Subcutaneous abdominal adipose tissue (tissue), 5 donors: ENCODE results near the gene CASP14.
"Not testable (repeated sequence)": the region's sequence is repeated elsewhere in the genome, so short reads cannot be mapped to it uniquely, and the experiment has no call there.

Experiments used
- H3K27ac ChIP-seq: one replicate; pipeline ENCODE4 v1.7.0; 2013; ENCODE audit warnings: low read depth, mild to moderate bottlenecking, inconsistent platforms, low read length, moderate library complexity
- H3K27me3 ChIP-seq, 5 donors: one replicate each; pipeline ENCODE4 v1.7.0; 2013; ENCODE audit warnings: low read length in 5 of 5, inconsistent platforms in 1 of 5; ENCODE audit not compliant: control insufficient read depth in 5 of 5, insufficient read depth in 4 of 5
- H3K36me3 ChIP-seq, 5 donors: one replicate each; pipeline ENCODE4 v1.7.0; 2013; ENCODE audit warnings: low read length in 5 of 5; ENCODE audit not compliant: control insufficient read depth in 5 of 5, insufficient read depth in 5 of 5
- H3K4me1 ChIP-seq, 5 donors: one replicate each; pipeline ENCODE4 v1.7.0; 2013; ENCODE audit warnings: low read length in 5 of 5, mild to moderate bottlenecking in 3 of 5, moderate library complexity in 1 of 5; ENCODE audit not compliant: control insufficient read depth in 5 of 5, insufficient read depth in 5 of 5
- H3K4me3 ChIP-seq, 5 donors: one replicate each; pipeline ENCODE4 v1.7.0; 2013; ENCODE audit warnings: low read length in 5 of 5, low read depth in 1 of 5
- H3K9ac ChIP-seq, 5 donors: one replicate each; pipeline ENCODE4 v1.7.0; 2013; ENCODE audit warnings: low read length in 5 of 5, mild to moderate bottlenecking in 4 of 5, moderate library complexity in 3 of 5
- H3K9me3 ChIP-seq, 5 donors: one replicate each; pipeline ENCODE4 v1.7.0; 2013; ENCODE audit warnings: low read length in 5 of 5; ENCODE audit not compliant: control insufficient read depth in 5 of 5
- donor health status: healthy.
- donor health status: healthy.
- donor health status: healthy.
- donor health status: healthy.
- donor health status: healthy.

The CASP14 gene

DNA sequence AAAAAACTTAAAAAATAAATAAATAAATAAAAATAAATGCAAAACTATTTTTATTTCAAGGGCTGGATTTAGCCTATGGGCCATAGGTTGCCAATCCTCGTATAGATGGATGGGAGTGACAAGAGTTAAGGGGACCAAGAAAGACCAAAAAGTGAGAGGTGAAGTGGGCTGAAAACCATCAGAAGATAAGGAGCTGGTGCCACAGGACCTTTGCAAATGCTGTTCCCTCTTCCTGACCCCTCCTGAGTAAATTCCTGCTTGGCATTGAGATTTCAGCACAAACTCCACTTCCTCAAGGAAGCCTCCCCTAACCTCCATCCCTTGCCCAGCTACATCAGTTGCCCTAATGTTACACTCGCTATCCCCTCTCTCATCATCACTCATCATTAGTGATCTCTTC is 43.7 kb downstream of the CASP14 start:
- H3K36me3 ChIP-seq = no peaks in the 10 kb centered on the region
- no peak overlapping the region for H3K4me3 ChIP-seq
- H3K9me3 ChIP-seq = no peaks in the 10 kb centered on the region
- peaks cover 0 to under 1% (median 0%) of the 10 kb centered on the region in 5 donors for H3K27me3 ChIP-seq
- H3K9ac ChIP-seq = no peak overlapping the region
- H3K4me1 ChIP-seq = peaks cover 0 to 10% (median 8%) of the 10 kb centered on the region in 5 donors
- H3K27ac ChIP-seq = no peak overlapping the region

DNA sequence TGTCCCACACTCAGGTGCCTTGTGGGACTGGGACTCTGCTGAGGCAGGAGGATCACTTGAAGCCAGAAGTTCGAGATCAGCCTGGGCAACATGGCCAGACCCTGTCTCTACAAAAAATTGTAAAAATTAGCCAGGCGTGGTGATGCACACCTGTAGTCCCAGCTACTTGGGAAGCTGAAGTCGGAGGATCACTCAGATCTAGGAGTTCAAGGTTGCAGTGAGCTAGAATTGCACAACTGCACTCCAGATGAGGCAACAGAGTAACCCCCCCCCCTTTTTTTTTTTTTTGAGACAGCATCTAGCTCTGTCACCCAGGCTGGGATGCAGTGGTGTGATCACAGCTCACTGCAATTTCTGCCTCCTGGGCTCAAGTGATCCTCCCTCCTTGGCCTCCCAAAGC is 46.9 kb downstream of the CASP14 start:
- Histone ChIP-seq H3K36me3 (no peaks in the 10 kb centered on the region), H3K4me3 (no peak overlapping the region), H3K9me3 (no peaks in the 10 kb centered on the region), H3K27ac (no peak overlapping the region), H3K27me3 (no peaks in the 10 kb centered on the region), H3K4me1 (peaks cover 0 to 16% (median 10%) of the 10 kb centered on the region in 5 donors), H3K9ac (no peak overlapping the region)

DNA sequence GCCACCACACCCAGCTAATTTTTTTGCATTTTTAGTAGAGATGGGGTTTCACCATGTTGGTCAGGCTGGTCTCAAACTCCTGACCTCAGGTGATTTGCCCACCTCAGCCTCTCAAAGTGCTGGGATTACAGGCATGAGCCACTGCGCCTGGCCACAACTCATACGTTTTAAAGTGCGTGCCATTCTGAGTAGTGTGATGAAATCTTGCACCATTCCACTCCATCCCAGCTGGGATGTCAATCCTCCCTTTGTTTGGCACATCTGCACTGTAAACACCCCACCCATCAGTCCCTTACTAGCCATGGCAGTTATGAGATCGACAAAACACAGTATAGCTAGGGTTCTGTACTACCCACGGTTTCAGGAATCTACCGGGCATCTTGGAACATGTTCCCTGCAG is 48.7 kb downstream of the CASP14 start:
- not testable (repeated sequence) for H3K9me3 ChIP-seq, H3K36me3 ChIP-seq, H3K27me3 ChIP-seq, H3K27ac ChIP-seq, H3K9ac ChIP-seq, H3K4me3 ChIP-seq
- peaks cover 0 to 14% (median 5%) of the 10 kb centered on the region in 5 donors for H3K4me1 ChIP-seq

DNA sequence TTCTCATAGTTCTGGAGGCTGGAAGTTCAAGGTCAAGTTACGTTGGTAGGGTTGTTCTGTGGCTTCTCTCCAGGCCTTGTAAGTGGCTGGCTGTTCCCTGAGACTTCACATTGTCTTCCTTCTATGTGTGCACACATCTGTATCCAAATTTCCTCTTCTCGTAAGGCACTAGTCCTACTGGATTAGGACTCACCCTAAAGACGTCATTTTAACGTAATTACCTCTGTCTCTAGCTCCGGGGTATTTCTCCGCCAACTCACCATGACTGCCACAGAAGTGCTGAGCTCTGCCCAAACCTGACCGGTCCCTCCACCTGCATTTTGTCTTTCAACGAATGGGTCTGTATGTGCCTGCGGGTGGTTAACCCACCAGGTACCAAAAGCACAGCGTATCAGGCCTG is 49.2 kb downstream of the CASP14 start:
- H3K4me3 ChIP-seq = no peak overlapping the region
- H3K27me3 ChIP-seq = no peaks in the 10 kb centered on the region
- peaks cover 0 to 2% (median 0%) of the 10 kb centered on the region in 5 donors for H3K9me3 ChIP-seq
- H3K9ac ChIP-seq = no peak overlapping the region
- H3K4me1 ChIP-seq = peaks cover 0 to 14% (median 5%) of the 10 kb centered on the region in 5 donors
- H3K27ac ChIP-seq = no peak overlapping the region
- H3K36me3 ChIP-seq = no peaks in the 10 kb centered on the region

DNA sequence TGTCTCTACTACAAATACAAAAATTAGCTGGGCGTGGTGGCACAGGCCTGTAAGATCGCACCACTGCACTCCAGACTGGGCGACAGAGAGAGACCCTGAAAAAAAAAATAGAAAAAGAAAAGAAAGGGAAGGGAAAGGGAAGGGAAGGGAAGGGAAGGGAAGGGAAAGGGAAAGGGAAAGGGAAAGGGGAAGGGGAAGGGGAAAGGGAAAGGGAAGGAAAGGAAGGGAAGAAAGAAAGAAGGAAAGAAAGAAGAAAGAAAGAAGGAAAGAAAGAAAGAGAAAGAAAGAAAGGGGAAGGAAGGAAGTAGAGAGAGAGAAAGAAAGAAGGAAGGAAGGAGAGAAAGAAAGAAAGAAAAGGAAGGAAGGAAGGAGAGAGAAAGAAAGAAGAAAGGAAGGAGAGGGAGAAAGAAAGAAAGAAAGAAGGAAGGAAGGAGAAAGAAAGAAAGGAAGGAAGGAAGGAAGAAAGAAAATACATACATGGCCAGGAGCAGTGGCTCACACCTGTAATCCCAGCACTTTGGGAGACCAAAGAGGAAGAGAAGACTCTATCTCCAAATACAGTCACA is 49.8 kb downstream of the CASP14 start:
- Histone ChIP-seq H3K36me3 (no peaks in the 10 kb centered on the region), H3K4me3 (no peak overlapping the region), H3K27ac (no peak overlapping the region), H3K4me1 (peaks cover 0 to 14% (median 5%) of the 10 kb centered on the region in 5 donors), H3K9me3 (peaks cover under 1 to 6% (median under 1%) of the 10 kb centered on the region in 5 donors), H3K27me3 (no peaks in the 10 kb centered on the region), H3K9ac (no peak overlapping the region)

DNA sequence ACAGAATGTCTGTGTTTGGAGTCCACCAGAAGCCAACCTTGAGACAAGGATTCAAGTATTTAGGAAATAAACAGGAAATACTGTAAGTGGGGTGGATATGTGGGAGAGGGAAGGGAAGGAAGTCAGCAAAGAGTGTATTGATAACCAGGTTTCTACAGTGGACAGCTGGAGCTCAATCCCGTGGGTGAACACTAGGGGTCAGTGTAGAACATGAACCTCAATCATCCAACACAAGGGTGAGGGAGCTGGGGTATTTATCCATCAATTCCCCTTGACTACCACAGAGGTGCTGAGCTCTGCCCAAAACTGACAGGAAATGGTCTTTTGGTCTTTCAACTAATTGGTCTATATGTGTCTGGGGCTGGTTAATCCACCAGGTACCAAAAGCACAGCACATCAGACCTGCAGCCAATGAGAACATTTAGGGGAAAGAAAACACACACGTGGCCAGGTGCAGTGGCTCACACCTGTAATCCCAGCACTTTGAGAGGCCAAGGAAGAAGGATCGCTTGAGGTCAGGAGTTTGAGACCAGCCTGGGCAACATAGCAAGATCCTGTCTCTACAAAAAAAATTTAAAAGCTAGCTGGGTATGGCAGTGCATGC is 52.3 kb downstream of the CASP14 start:
- peaks cover 3 to 11% (median 8%) of the 10 kb centered on the region in 5 donors for H3K9me3 ChIP-seq
- no peak overlapping the region for H3K9ac ChIP-seq
- no peak overlapping the region for H3K4me3 ChIP-seq
- H3K36me3 ChIP-seq = no peaks in the 10 kb centered on the region
- no peaks in the 10 kb centered on the region for H3K27me3 ChIP-seq
- H3K4me1 ChIP-seq = peaks cover 0 to 13% (median 2%) of the 10 kb centered on the region in 5 donors
- H3K27ac ChIP-seq = no peak overlapping the region

DNA sequence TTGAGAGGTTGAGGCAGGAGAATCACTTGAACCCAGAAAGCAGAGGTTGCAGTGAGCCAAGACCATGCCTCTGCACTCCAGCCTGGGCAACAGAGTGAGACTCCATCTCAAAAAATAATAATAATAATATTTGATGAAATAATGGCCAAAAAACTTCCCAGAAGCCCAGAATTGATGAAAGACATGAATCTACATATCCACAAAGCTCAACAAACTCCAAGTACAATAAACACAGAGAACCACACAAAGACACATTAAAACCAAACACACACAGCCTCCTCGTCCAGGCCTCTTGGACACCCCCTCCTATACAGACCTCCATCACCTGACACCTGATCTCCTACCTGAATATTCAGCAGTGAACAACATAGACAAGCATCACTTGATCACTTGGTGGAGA is 54.7 kb downstream of the CASP14 start:
- H3K9ac ChIP-seq = no peak overlapping the region
- peaks cover 5 to 30% (median 19%) of the 10 kb centered on the region in 5 donors for H3K4me1 ChIP-seq
- H3K9me3 ChIP-seq = peaks cover 3 to 11% (median 8%) of the 10 kb centered on the region in 5 donors
- H3K36me3 ChIP-seq = peaks cover 0 to under 1% (median 0%) of the 10 kb centered on the region in 5 donors
- no peak overlapping the region for H3K4me3 ChIP-seq
- no peaks in the 10 kb centered on the region for H3K27me3 ChIP-seq
- no peak overlapping the region for H3K27ac ChIP-seq

DNA sequence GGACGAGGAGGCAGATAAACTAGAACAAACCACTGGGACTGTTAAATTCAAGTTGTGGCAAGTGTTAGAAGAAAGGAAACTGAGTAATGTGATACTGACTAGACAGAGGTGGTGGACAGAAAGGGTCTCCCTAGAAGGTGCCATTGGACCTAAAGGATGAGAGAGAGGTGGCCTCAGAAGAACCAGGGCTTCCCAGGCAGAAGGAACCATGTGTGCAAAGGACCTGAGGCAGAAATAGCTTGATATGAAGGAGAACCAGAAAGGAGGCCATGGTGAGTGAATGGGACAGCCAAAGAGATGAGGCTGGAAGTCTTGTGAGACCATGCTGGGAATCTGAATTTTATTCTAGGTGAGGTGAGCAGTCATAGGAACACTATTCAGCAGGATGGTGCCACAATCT is 55.1 kb downstream of the CASP14 start:
- Histone ChIP-seq H3K27me3 (no peaks in the 10 kb centered on the region), H3K36me3 (peaks cover 0 to 4% (median 4%) of the 10 kb centered on the region in 5 donors), H3K27ac (no peak overlapping the region), H3K4me3 (no peak overlapping the region), H3K9ac (no peak overlapping the region), H3K4me1 (peaks cover 5 to 30% (median 19%) of the 10 kb centered on the region in 5 donors), H3K9me3 (peaks cover 3 to 11% (median 8%) of the 10 kb centered on the region in 5 donors)

DNA sequence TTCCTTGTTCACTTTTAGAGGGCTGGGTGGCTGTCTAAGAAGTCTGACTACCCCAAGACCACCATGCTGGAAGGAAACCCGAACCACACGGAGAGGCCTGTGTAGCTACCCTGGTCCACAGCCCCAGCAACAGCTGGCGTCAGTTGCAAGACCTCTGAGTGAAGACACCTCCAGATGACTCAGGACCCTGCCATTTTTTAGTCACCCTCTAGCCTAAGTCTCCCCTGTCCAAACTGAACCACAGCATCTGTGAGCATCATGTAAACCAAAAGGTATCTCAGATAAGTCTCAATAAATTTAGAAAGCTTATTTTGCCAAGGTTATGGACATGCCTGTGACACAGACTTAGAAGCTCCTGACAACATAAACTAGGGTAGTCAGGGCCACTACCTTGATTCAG is 55.8 kb downstream of the CASP14 start:
- no peak overlapping the region for H3K27ac ChIP-seq
- peaks cover 5 to 30% (median 19%) of the 10 kb centered on the region in 5 donors for H3K4me1 ChIP-seq
- no peak overlapping the region for H3K4me3 ChIP-seq
- H3K9ac ChIP-seq = no peak overlapping the region
- H3K36me3 ChIP-seq = peaks cover 0 to 10% (median 6%) of the 10 kb centered on the region in 5 donors
- H3K9me3 ChIP-seq = peaks cover 3 to 11% (median 8%) of the 10 kb centered on the region in 5 donors
- no peaks in the 10 kb centered on the region for H3K27me3 ChIP-seq
